Nephron (organoid): ENCODE measurements around the gene RAET1G.

Experiments
- H3K27ac Mint-ChIP-seq, 3 experiments: 2 replicates each; pipeline ENCODE4 v1.8.0; 2020; ENCODE audit warnings: mixed read lengths in 3 of 3, mild to moderate bottlenecking in 2 of 3, moderate library complexity in 1 of 3
- H3K27me3 Mint-ChIP-seq: 2 replicates; pipeline ENCODE4 v1.8.0; 2021; ENCODE audit warnings: low read depth, mild to moderate bottlenecking, moderate library complexity, mixed read lengths
- H3K36me3 Mint-ChIP-seq: 2 replicates; pipeline ENCODE4 v1.8.0; 2020; ENCODE audit warnings: low read depth, mixed read lengths
- H3K4me1 Mint-ChIP-seq: 2 replicates; pipeline ENCODE4 v1.8.0; 2020; ENCODE audit warnings: mixed read lengths
- H3K4me3 Mint-ChIP-seq, 3 experiments: 2 replicates each; pipeline ENCODE4 v1.8.0; 2020; ENCODE audit warnings: mild to moderate bottlenecking in 3 of 3, mixed read lengths in 3 of 3, moderate library complexity in 2 of 3
- H3K9me3 Mint-ChIP-seq: 2 replicates; pipeline ENCODE4 v1.8.0; 2020; ENCODE audit warnings: mixed read lengths
- TF ChIP-seq, protein P1 (sequence below), 3 experiments: fragments of 200-600 bp; sonication (generic); IDR thresholded peaks; one replicate each; pipeline ENCODE4 v1.5.0; 2021; ENCODE audit warnings: antibody characterized with exemption in 3 of 3; ENCODE audit not compliant: unreplicated experiment in 3 of 3

Gene RAET1G

GRCh38 chr6:149885888-149886287 is 37.0 kb downstream of the RAET1G start:
- Mint-ChIP-seq H3K36me3 (no peaks in the 10 kb centered on the region), H3K4me1 (peaks cover 5% of the 10 kb centered on the region), H3K9me3 (peaks cover 2% of the 10 kb centered on the region), H3K27me3 (peaks cover 37% of the 10 kb centered on the region), H3K27ac (no peak overlapping the region), H3K4me3 (no peak overlapping the region)
- TF ChIP-seq, protein P1, sequence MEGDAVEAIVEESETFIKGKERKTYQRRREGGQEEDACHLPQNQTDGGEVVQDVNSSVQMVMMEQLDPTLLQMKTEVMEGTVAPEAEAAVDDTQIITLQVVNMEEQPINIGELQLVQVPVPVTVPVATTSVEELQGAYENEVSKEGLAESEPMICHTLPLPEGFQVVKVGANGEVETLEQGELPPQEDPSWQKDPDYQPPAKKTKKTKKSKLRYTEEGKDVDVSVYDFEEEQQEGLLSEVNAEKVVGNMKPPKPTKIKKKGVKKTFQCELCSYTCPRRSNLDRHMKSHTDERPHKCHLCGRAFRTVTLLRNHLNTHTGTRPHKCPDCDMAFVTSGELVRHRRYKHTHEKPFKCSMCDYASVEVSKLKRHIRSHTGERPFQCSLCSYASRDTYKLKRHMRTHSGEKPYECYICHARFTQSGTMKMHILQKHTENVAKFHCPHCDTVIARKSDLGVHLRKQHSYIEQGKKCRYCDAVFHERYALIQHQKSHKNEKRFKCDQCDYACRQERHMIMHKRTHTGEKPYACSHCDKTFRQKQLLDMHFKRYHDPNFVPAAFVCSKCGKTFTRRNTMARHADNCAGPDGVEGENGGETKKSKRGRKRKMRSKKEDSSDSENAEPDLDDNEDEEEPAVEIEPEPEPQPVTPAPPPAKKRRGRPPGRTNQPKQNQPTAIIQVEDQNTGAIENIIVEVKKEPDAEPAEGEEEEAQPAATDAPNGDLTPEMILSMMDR (IDR thresholded peaks at IDR 0.05; ENCODE audit: unreplicated experiment in 3 of 3), result no peak

GRCh38 chr6:149884617-149885016 is 38.3 kb downstream of the RAET1G start:
- Mint-ChIP-seq H3K27ac (no peak overlapping the region), H3K27me3 (peaks cover 40% of the 10 kb centered on the region), H3K4me1 (no peaks in the 10 kb centered on the region), H3K9me3 (no peaks in the 10 kb centered on the region), H3K36me3 (no peaks in the 10 kb centered on the region), H3K4me3 (no peak overlapping the region)
- TF ChIP-seq, protein P1 (IDR thresholded peaks at IDR 0.05; ENCODE audit: unreplicated experiment in 3 of 3), result no peak

GRCh38 chr6:149884215-149884614 is 38.7 kb downstream of the RAET1G start:
- no peak overlapping the region for H3K4me3 Mint-ChIP-seq
- H3K27me3 Mint-ChIP-seq, result peaks cover 44% of the 10 kb centered on the region
- no peaks in the 10 kb centered on the region for H3K9me3 Mint-ChIP-seq
- no peak overlapping the region for H3K27ac Mint-ChIP-seq
- H3K4me1 Mint-ChIP-seq, result no peaks in the 10 kb centered on the region
- TF ChIP-seq, protein P1 (IDR thresholded peaks at IDR 0.05; ENCODE audit: unreplicated experiment in 3 of 3), result no peak
- no peaks in the 10 kb centered on the region for H3K36me3 Mint-ChIP-seq

- Mint-ChIP-seq H3K9me3 (no peaks in the 10 kb centered on the region), H3K4me3 (no peak overlapping the region), H3K27ac (no peak overlapping the region), H3K36me3 (no peaks in the 10 kb centered on the region), H3K4me1 (no peaks in the 10 kb centered on the region), H3K27me3 (peaks cover 51% of the 10 kb centered on the region)
- TF ChIP-seq, protein P1 (IDR thresholded peaks at IDR 0.05; ENCODE audit: unreplicated experiment in 3 of 3), result no peak
Measured at GRCh38 chr6:149881860-149882259, 41.1 kb downstream of the RAET1G start.

DNA sequence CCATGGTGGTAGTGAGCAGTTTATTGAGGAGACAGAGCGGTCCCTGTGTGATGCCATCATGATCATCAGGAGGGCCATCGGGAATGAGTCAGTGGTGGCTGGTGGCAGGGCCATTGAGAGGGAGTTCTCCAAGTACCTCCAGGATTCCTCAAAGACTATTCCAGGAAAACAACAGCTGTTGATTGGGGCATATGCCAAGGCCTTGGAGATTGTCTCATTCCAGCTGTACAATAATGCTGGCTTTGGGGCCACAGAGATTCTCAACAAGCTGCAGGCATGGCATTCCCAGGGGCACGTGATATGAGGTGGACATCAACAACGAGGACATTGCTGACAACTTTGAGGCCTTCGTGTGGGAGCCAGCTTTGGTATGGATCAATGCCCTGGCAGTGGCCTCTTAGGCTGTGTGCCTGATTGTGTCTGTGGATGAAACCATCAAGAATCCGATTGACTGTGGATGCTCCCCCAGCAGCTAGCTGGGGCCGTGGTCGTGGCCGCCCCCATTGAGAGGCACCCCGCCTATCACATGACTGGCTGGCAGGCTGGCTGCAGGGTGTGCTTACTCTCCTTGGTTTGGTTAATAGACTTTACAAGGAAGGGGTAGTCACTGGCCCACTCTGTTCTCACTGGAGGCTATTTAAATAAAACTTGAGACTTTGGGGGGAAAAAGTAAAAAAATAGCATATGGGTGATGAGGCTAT is 41.7 kb downstream of the RAET1G start:
- Mint-ChIP-seq H3K27me3 (peaks cover 51% of the 10 kb centered on the region), H3K4me3 (no peak overlapping the region), H3K27ac (no peak overlapping the region), H3K9me3 (no peaks in the 10 kb centered on the region), H3K4me1 (no peaks in the 10 kb centered on the region), H3K36me3 (no peaks in the 10 kb centered on the region)
- TF ChIP-seq, protein P1 (IDR thresholded peaks at IDR 0.05; ENCODE audit: unreplicated experiment in 3 of 3), result no peak

GRCh38 chr6:149877659-149878058 is 45.3 kb downstream of the RAET1G start:
- no peaks in the 10 kb centered on the region for H3K4me1 Mint-ChIP-seq
- TF ChIP-seq, protein P1 (IDR thresholded peaks at IDR 0.05; ENCODE audit: unreplicated experiment in 3 of 3), result no peak
- H3K4me3 Mint-ChIP-seq, result no peak overlapping the region
- peaks cover 46% of the 10 kb centered on the region for H3K27me3 Mint-ChIP-seq
- H3K27ac Mint-ChIP-seq, result no peak overlapping the region
- no peaks in the 10 kb centered on the region for H3K36me3 Mint-ChIP-seq
- peaks cover 9% of the 10 kb centered on the region for H3K9me3 Mint-ChIP-seq
